Fibroblast of skin of back (primary cell): ENCODE data around the gene TOX3.

Source experiments
- DNase-seq: peaks from one replicate; pipeline ENCODE4 v3.0.0-alpha.2; 2013

The TOX3 gene

GRCh38 chr16:52537516-52537915 is 9.4 kb downstream of the TOX3 start:
- peak; percentile 1 for DNase-seq

DNA sequence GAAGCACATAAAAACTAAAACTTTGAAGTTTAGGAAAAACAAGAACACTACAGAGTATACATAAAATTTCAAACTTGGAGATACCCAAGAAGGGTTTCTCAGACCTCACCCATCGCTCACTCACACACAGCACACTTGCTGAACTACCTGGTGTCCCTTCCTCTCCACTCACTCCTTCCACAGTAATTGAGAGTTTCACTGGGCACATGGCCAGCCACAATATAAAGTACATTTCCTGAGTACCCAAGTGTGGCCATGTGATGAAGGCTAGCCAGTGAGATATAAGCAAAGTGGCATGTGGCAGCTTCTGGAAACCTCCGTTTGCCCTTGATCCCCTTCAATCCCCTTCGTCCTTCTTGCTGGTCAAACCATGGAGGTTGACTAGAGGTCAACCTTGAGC is 11.9 kb downstream of the TOX3 start:
- no peak for DNase-seq

- no peak for DNase-seq
These were observed 13.6 kb downstream of the TOX3 start for GRCh38 chr16:52533296-52533695.

GRCh38 chr16:52532384-52532783 is 14.6 kb downstream of the TOX3 start:
- DNase-seq = no peak

DNA sequence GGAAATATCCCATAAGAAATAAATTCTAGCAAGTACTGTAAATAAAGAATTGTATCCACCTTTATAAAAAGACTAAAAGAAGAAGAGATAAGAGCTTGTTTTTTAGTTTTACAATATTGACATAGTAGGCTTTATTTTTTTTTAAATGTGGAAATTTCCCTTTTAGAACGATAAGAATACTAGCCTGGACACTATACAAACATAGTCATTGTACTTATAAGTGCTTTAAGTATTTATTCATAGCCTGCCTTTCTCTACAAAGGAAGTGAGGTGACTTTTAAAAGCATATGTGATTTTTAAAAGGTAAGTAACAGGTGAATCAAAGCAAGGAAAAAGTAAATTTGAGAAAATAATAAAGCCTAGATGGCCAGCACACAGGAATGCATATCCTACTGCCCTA is 17.7 kb downstream of the TOX3 start:
- no peak for DNase-seq

GRCh38 chr16:52528393-52529065 is 18.4 kb downstream of the TOX3 start:
- no peak for DNase-seq

GRCh38 chr16:52526830-52527229 is 20.1 kb downstream of the TOX3 start:
- no peak for DNase-seq

GRCh38 chr16:52526116-52526828 is 20.7 kb downstream of the TOX3 start:
- DNase-seq = no peak

DNA sequence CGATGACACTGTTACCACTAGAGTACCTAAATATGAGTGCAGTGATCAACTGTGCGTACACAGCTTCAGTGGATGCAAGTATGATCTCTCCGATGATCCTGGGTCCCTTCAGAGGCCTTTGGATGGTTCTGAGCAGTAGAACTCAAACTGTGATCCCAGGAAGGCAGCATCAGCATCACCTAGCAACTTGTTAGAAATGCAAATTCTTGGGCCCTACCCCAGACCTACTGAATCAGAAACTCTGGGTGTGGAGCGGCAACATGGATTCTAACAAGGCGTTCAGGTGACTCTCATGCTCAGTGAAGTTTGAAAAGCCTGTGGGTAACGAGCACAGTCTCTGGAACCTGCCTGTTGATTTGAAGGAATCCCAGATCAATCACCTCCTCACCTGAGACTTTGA is 25.4 kb downstream of the TOX3 start:
- no peak for DNase-seq

- DNase-seq = no peak
These were observed 28.1 kb downstream of the TOX3 start for GRCh38 chr16:52518884-52519283.

- peak; percentile 1 for DNase-seq
These were observed 31.8 kb downstream of the TOX3 start for GRCh38 chr16:52515068-52515671.

DNA sequence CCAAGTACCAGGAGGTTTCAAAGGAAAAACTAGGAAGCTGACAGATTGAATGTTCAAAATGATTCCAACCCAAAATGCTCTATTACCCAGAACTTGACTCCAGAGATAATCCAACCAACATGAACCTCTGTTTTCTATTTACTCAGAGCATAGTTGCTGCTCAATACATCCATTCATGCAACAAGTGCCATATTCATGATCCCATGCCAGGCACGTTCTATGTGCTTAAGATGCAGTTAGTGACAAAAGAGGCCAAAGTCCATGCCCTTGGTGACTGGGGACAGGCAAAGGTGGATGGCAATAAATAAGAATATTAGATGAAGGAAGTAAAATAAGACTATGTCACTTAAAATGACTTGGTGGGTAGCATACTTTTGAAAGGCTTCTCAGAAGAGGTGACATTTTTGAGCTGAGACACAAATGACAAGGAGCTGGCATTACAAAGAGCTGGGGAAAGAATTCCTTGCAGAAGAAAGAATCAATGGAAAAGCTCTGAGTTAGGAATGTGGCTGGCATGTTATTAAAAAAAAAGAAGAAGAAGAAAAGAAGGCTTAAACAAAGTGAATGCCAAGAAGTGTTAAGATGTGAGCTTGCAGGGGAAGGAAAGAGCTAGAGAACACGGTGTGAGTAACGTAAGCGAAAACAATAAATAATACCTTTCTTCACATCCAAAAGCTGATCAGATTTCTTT is 34.5 kb downstream of the TOX3 start:
- no peak for DNase-seq

DNA sequence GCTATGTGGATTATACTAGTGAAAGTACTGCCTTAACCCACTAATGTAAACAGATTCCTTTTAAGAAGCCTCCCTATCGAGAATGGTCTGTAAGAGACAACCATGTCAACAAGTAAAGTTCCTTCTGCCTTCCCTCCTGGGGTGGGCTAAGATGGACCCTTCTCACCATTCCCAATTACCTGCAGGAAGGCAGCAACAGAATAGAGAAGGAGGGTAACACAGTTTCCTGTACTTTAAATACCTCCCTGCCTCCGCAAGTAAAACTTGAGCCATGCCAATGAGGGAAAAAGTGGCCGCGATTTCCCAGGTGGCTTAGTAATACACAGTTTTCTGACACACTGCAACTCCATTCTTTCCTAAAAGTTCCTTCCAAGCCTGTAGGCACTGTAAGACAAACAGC is 45.2 kb downstream of the TOX3 start:
- DNase-seq = no peak

DNA sequence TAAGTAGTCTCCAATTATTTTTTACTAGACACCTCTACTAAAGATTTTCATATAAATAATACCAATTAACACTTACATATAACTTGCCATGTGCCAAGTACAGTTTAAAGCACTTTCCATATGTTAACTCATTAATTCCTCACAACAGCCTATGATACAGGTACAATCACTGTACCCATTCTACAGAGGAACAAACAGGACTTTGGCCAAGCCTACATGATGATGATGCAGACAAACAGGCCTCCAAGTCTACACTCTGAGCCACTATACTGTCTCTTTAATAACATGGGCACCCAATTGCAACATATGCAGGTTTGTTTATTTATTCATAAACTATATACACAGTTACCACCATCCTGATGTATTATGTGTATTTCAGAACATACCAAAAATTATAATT is 46.0 kb downstream of the TOX3 start:
- DNase-seq = no peak

GRCh38 chr16:52499060-52499440 is 47.9 kb downstream of the TOX3 start:
- no peak for DNase-seq

- no peak for DNase-seq
These were observed 48.4 kb downstream of the TOX3 start for GRCh38 chr16:52498328-52499059.

DNA sequence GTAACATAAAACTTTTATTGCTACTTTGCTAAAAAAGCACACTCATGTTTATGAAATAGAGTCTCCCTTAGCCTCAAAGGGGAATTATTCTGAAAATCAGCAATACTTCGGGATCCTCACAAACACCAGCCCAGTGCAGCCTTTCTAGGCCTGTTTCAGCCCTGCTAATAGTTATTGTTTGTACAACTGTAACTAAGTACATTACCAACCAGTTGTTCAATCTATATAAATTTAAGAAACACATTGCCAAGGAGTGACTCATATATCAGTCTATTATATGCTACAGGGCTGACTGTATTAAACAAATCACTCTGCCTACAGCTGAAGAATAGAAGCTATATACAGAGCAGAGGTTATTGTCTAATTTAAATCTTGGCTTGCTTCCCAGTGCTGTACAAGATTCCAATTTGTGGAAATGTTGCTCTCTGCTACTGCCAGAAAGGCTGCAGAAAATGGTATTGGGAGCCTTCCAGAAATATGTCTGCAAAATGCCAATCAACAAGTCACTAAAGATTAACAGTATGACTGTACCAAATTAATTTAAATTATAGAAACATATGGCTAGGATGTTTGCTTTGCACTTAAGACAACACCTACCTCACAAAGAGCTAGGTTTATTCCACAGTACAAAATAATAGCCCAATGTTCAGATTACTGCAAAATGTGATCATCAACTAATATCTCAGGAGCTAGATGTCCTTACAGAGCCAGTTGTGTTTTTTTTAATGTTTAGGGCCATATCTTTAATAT is 49.7 kb downstream of the TOX3 start:
- DNase-seq = peak; percentile 23

DNA sequence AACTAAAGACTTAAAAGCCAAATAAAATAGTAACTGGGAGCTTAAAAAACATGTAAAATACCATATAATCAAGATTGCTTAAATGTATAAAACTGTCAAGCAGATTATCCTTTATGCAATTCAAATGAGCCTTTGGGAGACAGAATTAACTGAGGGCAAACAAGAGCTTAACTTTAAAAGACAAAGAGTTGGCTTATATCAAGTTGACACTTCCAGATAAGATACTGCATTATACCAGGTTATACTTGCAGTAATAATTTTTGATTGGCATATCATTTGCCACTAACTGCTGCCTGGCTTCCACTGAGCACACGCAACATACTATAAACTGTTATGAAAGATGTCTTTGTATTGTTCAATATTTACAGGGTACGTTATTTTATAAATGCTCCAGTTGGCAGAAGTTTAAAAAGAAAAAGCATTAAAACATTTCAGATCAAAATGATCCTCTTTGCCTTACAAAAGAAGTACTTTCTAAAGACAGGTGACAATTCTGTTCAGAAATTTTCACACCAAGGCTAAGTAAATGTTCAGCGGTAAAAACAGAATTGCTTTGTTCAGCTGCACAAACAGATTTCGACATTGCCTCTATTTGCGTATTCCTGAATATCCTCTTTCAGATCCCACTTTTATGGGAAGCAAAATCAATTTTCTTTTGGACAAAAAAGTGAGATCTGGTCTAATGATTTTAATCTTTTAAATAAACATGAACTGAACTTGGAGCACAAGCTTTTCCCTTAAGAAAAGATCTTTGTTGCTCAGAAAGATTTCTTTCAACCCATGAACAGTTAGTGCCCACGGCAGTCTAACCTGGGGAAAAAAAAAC is 50.7 kb downstream of the TOX3 start:
- DNase-seq = no peak

DNA sequence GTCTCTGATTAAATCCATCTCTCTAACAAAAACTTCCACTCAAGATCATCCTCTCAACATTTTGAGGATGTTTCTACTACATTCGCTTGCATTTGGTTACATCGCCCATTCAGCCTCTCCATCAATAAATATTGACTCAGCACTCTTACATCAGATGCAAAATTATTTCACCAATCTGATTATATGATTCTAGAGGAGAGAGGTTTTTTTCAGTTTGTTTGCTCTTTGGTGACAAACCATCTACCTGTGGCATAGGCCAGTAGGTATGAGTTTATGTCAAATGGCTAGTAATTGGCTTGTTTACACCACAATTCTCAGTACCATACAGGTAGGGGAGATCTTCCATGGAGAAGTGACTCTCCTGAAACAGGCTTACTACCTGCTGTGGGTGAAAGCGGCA is 52.3 kb downstream of the TOX3 start:
- no peak for DNase-seq

DNA sequence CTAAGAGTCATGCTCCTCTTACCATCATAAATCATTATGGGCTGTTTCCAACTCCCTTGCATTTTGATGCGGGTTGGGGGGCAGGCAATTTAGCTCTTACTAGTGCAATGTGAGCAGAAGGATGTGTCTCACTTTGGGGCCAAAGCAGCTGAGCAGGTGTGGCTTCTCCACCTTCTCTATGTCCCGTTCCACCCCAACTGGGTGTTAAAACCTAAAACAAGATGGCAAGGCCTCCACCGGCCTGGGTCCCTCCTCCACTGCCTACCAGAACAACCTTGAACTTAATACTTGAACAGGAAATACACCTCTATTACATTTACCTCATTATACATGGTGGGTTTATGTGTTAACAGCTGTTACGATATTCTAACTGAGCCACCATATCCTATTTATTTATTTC is 52.8 kb downstream of the TOX3 start:
- no peak for DNase-seq

DNA sequence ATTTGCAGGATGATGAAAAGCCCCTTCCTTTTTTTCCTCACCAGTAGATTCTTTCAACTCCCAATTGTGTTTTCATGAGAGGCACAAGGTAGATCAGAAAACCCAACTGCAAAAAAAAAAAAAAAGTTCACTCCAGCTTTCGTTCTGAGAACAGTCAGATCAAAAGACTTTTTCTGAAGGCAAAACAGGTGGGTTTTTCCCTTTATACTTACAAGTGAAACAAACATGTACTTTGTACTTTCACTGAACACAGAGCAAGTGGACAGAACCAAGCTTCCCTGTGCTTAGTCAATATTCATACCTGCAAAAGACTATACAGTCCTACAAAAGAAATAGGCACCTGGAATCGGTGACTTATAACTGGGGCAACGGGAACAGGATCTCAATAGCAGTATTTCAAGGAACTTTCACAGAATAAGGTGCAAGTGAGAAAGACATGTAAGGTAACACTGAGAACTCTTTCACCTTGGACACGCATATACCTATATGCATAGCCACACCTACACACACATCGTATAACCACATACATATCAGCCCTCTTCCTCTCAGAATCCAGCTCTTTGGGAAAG is 54.1 kb downstream of the TOX3 start:
- no peak for DNase-seq
